ENCODE results near the gene NUCB1.
"Not testable (repeated sequence)": the region's sequence is repeated elsewhere in the genome, so short reads cannot be mapped to it uniquely, and the experiment has no call there.

NUCB1 gene

DNA sequence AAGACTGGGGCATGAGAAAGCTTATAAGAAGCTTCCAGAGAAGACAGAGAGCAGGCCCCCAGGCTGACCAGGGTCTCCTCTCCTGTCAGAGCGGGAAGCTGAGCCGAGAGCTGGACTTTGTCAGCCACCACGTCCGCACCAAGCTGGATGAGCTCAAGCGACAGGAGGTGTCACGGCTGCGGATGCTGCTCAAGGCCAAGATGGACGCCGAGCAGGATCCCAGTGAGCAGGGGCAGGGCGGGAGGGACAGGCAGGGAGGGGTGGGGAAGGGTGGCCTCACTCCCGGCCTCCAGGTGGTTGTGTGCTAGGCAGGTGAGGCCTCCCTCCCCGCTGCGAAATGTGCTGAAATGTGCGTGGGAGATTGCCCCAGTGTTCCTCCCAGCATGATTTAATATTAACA is 5.6 kb downstream of the NUCB1 start:
- DNase-seq (ENCODE audit: low spot score), result no peak

GRCh38 chr19:48906324-48906723 is 6.2 kb downstream of the NUCB1 start:
- DNase-seq (ENCODE audit: low spot score), result no peak

DNA sequence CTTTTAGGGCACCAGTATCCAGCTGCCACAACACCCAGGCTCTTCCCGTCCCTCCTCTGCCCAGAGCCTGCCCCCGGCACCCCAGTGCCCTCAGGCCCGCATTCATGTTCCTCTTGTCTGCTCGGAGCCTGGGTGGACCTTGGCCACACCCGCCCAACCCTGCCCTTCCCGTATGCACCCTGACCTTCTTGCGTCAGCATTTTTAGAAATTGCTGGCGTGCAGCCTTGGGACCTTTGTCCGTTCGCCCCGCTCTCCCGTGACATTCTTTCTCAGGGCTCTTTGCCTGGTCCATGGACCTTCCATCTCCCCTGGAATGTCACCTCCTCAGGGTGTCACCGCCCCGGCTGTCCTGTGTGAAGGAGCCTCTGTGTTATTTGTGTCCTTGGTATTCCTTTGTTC is 7.6 kb downstream of the NUCB1 start:
- DNase-seq (ENCODE audit: low spot score), result no peak

- not testable (repeated sequence) for DNase-seq (ENCODE audit: low spot score)
Observed at GRCh38 chr19:48909424-48910077, 9.4 kb downstream of the NUCB1 start.

DNA sequence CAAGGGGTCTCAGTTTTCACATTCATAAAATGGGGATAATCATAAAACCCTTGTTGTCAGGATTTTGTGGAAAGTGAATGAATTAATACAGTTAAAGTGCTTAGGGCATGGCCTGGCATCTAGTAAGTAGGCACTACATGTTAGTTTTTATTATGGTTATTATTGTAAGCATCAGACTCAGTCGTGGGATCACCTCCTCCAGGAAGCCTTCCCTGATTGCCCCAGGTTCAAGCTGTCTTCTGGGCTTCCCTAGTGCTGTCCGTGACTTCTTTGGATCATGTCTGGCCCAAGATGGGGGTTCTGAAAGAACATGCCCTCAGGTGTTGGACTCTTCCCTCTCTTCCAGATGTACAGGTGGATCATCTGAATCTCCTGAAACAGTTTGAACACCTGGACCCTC is 10.7 kb downstream of the NUCB1 start:
- no peak for DNase-seq (ENCODE audit: low spot score)

GRCh38 chr19:48913114-48913889 is 13.2 kb downstream of the NUCB1 start:
- DNase-seq (ENCODE audit: low spot score), result no peak

GRCh38 chr19:48914181-48914580 is 14.1 kb downstream of the NUCB1 start:
- DNase-seq (ENCODE audit: low spot score), result no peak

- DNase-seq (ENCODE audit: low spot score), result no peak
Observed at GRCh38 chr19:48915757-48916156, 15.6 kb downstream of the NUCB1 start.

DNA sequence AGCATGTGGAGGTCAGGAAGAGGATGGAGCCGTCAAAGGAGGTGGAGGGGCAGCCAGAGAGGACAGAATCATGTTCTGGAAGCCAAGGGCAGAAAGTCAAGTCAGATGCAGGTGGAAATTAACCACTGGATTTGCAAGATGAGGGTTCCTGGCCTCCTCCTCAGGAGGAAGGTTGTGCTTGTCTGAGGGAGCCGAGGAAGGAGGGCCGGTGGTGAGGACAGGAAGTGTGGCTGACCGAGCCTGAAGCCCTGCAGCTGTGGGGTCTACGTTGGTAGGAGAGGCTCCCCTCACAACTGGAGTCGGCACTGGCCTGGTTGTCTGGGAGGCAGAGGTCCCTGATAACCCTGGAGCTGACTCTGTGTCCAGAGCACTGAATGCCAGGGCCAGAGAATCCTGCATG is 18.0 kb downstream of the NUCB1 start:
- no peak for DNase-seq (ENCODE audit: low spot score)

- DNase-seq (ENCODE audit: low spot score), result no peak
Observed at GRCh38 chr19:48918801-48919247, 18.7 kb downstream of the NUCB1 start.

DNA sequence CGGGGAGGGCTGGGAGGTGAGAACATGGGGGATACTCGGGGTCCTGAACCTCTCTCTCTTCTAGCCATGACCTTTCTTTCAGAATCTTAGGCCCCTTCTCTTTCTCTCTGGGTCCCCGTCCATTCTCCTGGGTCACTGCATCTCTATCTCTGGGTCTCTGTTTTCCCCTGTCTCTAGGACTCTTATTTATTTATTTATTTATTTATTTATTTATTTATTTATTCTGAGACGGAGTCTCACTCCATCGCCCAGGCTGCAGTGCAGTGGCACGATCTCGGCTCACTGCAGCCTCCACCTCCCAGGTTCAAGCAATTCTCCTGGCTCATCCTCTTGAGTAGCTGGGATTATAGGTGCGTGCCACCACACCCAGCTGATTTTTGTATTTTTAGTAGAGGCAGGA is 19.2 kb downstream of the NUCB1 start:
- not testable (repeated sequence) for DNase-seq (ENCODE audit: low spot score)

DNA sequence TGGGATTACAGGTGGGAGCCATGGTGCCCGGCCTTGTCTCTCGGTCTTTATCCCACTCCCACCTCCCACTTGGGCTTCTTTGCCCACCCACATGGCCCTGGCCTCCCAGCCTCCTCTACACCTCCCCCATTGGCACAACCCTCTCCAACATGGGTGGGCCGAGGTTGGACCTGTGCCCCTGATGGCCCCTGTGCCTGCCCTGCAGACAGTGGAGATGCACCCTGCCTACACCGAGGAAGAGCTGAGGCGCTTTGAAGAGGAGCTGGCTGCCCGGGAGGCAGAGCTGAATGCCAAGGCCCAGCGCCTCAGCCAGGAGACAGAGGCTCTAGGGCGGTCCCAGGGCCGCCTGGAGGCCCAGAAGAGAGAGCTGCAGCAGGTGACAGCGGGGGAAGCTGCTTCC is 20.8 kb downstream of the NUCB1 start:
- no peak for DNase-seq (ENCODE audit: low spot score)

DNA sequence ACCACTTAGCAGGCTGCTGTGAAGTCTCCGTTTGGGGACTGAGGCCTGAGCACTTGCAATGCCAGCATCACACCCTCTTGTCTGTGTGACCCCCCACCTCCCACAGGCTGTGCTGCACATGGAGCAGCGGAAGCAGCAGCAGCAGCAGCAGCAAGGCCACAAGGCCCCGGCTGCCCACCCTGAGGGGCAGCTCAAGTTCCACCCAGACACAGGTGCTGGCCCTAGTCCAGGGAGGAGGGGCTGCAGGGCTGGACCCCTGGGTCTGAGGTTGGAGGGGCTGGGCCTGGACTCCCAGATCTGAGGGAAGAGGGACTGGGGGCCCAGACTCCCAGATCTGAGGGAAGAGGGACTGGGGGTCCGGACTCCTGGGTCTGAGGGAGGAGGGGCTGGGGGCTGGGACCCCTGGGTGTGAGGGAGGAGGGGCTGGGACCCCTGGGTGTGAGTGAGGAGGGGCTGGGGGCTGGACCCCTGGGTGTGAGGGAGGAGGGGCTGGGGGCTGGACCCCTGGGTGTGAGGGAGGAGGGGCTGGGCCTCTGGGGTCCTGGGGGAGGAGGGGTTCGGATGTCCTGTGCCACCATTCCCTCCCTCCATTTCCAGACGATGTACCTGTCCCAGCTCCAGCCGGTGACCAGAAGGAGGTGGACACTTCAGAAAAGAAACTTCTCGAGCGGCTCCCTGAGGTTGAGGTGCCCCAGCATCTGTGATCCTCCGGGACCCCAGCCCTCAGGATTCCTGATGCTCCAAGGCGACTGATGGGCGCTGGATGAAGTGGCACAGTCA is 21.8 kb downstream of the NUCB1 start:
- DNase-seq (ENCODE audit: low spot score), result no peak

DNA sequence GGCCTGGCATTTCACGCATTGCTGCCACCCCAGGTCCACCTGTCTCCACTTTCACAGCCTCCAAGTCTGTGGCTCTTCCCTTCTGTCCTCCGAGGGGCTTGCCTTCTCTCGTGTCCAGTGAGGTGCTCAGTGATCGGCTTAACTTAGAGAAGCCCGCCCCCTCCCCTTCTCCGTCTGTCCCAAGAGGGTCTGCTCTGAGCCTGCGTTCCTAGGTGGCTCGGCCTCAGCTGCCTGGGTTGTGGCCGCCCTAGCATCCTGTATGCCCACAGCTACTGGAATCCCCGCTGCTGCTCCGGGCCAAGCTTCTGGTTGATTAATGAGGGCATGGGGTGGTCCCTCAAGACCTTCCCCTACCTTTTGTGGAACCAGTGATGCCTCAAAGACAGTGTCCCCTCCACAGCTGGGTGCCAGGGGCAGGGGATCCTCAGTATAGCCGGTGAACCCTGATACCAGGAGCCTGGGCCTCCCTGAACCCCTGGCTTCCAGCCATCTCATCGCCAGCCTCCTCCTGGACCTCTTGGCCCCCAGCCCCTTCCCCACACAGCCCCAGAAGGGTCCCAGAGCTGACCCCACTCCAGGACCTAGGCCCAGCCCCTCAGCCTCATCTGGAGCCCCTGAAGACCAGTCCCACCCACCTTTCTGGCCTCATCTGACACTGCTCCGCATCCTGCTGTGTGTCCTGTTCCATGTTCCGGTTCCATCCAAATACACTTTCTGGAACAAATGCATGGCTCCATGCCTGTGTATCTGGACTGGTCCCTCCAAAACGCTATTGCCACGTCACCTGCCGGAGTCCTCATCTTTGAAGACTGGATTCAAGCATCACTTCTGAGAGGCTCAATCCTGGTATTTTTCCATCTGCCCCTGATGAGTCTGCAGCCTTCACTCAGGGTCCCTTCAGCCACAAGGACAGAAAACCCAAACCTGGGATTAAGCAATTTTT is 22.7 kb downstream of the NUCB1 start:
- no peak for DNase-seq (ENCODE audit: low spot score)

DNA sequence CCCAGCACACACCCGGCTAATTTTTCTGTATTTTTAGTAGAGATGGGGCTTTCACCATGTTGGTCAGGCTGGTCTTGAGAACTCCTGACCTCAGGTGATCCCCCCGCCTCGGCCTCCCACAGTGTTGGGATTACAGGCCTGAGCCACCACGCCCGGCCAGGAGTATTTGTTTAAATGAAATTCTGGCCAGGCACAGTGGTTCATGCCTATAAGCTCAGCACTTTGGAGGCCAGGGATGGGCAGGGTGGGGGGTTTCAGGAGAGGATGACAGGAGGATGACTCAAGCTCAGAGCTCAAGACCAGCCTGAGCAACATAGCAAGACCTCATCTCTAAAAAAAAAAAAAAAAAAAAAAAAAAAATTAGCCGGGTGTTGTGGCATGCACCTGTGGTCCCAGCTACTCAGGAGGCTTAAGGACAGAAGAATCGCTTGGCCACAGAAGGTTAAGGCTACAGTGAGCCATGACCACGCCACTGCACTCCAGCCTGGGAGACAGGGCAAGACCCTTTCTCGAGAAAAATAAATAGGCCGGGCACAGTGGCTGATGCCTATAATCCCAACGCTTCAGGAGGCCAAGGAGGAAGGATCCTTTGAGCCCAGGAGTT is 25.2 kb downstream of the NUCB1 start:
- peak; percentile 68 for DNase-seq (ENCODE audit: low spot score)

DNA sequence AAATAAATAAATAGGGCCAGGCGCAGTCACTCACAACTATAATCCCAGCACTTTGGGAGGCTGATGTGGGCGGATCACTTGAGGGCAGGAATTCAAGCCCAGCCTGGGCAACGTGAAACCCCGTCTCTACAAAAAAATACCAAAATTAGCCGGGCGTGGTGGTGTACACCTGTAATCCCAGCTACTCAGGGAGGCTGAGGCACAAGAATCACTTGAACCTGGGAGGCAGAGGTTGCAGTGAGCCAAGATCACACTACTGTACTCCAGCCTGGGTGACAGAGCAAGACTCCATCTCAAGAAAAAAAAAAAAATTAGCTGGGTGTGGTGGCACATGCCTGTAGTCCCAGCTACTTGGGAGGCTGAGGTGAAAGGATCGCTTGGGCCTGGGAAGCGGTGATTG is 25.8 kb downstream of the NUCB1 start:
- not testable (repeated sequence) for DNase-seq (ENCODE audit: low spot score)

- DNase-seq (ENCODE audit: low spot score), result peak; percentile 47
Observed at GRCh38 chr19:48926909-48927308, 26.8 kb downstream of the NUCB1 start.

DNA sequence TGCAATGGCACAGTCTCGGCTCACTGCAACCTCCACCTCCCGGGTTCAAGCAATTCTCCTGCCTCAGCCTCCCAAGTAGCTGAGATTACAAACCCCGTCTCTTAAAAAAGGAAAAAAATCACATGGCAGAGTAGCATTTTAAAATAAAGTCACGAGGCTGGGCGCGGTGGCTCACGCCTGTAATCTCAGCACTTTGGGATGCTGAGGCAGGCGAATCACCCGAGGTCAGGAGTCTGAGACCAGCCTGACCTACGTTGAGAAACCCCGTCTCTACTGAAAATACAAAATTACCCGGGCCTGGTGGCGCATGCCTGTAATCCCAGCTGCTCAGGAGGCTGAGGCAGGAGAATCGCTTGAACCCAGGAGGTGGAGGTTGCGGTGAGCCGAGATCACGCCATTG is 27.6 kb downstream of the NUCB1 start:
- not testable (repeated sequence) for DNase-seq (ENCODE audit: low spot score)

DNA sequence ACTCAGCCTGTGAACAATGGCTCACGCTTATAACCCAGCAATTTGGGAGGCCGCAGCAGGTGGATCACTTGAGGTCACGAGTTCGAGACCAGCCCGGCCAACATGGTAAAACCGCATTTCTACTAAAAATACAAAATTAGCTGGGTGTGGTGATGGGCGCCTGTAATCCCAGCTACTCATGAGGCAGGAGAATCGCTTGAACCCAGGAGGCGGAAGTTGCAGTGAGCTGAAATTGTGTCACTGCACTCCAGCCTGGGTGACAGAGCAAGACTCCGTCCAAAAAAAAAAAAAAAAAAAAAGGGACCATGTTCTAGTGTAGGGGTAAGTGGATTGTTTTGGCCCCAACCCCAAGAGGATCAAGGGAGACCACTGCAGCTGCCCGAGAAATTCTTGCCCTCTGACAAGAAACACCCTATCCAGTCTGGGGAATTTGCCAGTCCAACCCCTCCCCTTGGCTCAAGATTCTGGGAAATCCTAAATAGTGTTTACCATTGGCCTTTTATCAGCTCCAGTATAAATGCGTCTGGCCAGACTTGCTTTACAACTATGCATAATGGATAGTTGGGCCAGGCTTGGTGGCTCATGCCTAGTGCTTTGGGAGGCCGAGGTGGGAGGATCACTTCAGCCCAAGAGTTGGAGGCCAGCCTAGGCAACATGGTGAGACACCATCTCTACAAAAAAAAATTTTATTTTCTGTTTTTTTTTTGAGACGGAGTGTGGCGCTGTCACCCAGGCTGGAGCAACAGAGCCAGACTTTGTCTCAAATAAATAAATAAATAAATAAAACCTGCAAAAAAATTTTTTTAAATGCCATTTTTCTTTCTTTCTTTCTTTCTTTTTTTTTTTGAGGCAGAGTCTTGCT is 28.3 kb downstream of the NUCB1 start:
- no peak for DNase-seq (ENCODE audit: low spot score)

DNA sequence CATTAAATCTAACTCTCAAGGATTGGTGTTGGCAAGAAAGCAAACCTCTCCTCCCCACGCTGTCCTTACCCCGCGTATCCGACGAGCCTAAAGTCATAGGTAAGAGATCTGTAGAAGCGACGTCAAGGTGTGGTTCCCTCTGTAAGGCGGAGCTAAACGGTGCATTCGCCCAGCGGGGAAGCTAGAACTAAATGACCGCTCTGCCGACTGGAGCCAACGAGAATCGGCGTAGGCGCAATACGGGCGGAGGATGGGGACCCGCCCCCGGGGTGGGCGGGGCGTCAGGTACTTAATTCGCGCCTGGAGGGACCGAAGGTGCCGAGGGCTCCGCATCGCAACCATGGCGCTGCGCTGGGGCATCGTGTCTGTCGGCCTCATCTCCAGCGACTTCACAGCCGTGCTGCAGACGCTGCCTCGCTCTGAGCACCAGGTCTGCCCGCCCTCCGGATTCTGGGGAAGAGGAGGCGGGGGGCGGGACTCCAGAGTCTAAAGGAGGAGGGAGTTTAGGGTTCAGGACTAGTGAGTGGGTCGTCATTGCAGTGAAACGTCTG is 33.3 kb downstream of the NUCB1 start, which contains the start of gene DHDH:
DHDH (plus strand) TSS at position 318 of the 551 bp plus-strand sequence; CDS start at position 341, 23 bp downstream.
- DNase-seq (ENCODE audit: low spot score), result peak; percentile 95
